GM18499 (cell line): ENCODE data around the gene RBM39.
"Not testable (repeated sequence)": the region's sequence is repeated elsewhere in the genome, so short reads cannot be mapped to it uniquely, and the experiment has no call there.

Source experiments
- ATAC-seq: cut with Tn5 transposase; IDR thresholded peaks from one replicate; pipeline ENCODE4 v1.9.1; 2021; ENCODE audit warnings: moderate number of reproducible peaks; ENCODE audit not compliant: insufficient read depth, unreplicated experiment

The RBM39 gene

GRCh38 chr20:35690265-35690664 lies 51.8 kb downstream of the RBM39 start:
- no peak for ATAC-seq

- not testable (repeated sequence) for ATAC-seq
These were observed 55.2 kb downstream of the RBM39 start for GRCh38 chr20:35686872-35687271.

GRCh38 chr20:35685368-35685767 lies 56.7 kb downstream of the RBM39 start:
- ATAC-seq = not testable (repeated sequence)

- ATAC-seq = no peak
These were observed 60.1 kb downstream of the RBM39 start for GRCh38 chr20:35681960-35682359.

- ATAC-seq = no peak
These were observed 61.4 kb downstream of the RBM39 start for GRCh38 chr20:35680452-35681183.

GRCh38 chr20:35674921-35675320 lies 67.1 kb downstream of the RBM39 start:
- ATAC-seq = no peak

GRCh38 chr20:35673884-35674283 lies 68.2 kb downstream of the RBM39 start:
- ATAC-seq = no peak

- ATAC-seq = no peak
These were observed 72.4 kb downstream of the RBM39 start for GRCh38 chr20:35669681-35670080.

GRCh38 chr20:35669221-35669620 lies 72.8 kb downstream of the RBM39 start:
- no peak for ATAC-seq

- ATAC-seq = no peak
These were observed 76.1 kb downstream of the RBM39 start for GRCh38 chr20:35665949-35666288.

GRCh38 chr20:35664466-35665206 lies 77.4 kb downstream of the RBM39 start, which contains the start of the genes CPNE1 and RBM12:
TSS of gene CPNE1 (minus strand) at chr20:35664900. CDS start at chr20:35632923, 31,977 bp downstream.
TSS of gene RBM12 (minus strand) at chr20:35664900. CDS start at chr20:35655322, 9,578 bp downstream.
- ATAC-seq = peak; percentile 48

GRCh38 chr20:35663516-35664465 lies 78.3 kb downstream of the RBM39 start:
- peak; percentile 17 for ATAC-seq

- ATAC-seq = no peak
These were observed 79.5 kb downstream of the RBM39 start for GRCh38 chr20:35662551-35662950.

- ATAC-seq = no peak
These were observed 80.2 kb downstream of the RBM39 start for GRCh38 chr20:35661908-35662307.

GRCh38 chr20:35661053-35661452 lies 81.0 kb downstream of the RBM39 start:
- ATAC-seq = no peak

GRCh38 chr20:35660122-35660937 lies 81.7 kb downstream of the RBM39 start:
- ATAC-seq = no peak

- ATAC-seq = no peak
These were observed 84.8 kb downstream of the RBM39 start for GRCh38 chr20:35657271-35657670.

GRCh38 chr20:35654415-35654814 lies 87.6 kb downstream of the RBM39 start:
- ATAC-seq = no peak

GRCh38 chr20:35653893-35654292 lies 88.2 kb downstream of the RBM39 start:
- ATAC-seq = no peak
